ENCODE data around the gene MMEL1.

- no peak for TF ChIP-seq RFX5 (IDR thresholded peaks at IDR 0.05; ENCODE audit: low read length)
- no peak for TF ChIP-seq EP300 (IDR thresholded peaks at IDR 0.05; ENCODE audit: borderline replicate concordance in 1 of 2, low read depth in 1 of 2, low read length in 1 of 2)
- TF ChIP-seq GABPA (IDR thresholded peaks at IDR 0.05; ENCODE audit: low read depth) = no peak
- no peak for TF ChIP-seq POLR2AphosphoS5 (IDR thresholded peaks at IDR 0.05; ENCODE audit: low read depth, low read length)
- TF ChIP-seq CTCF (IDR thresholded peaks at IDR 0.05) = no peak
- no peak for TF ChIP-seq TEAD4 (IDR thresholded peaks at IDR 0.05; ENCODE audit: borderline replicate concordance, insufficient read depth)
- no peak for TF ChIP-seq EZH2phosphoT487 (IDR thresholded peaks at IDR 0.05; ENCODE audit: borderline replicate concordance, low read depth)
- TF ChIP-seq NRF1 (IDR thresholded peaks at IDR 0.05; ENCODE audit: low read depth, low read length) = no peak
- TF ChIP-seq MXI1 (IDR thresholded peaks at IDR 0.05; ENCODE audit: low read depth, low read length) = no peak
Measured at GRCh38 chr1:2558420-2558819, 74.4 kb downstream of the MMEL1 start.
